Measurements from ENCODE around the gene CHKA.

DNA sequence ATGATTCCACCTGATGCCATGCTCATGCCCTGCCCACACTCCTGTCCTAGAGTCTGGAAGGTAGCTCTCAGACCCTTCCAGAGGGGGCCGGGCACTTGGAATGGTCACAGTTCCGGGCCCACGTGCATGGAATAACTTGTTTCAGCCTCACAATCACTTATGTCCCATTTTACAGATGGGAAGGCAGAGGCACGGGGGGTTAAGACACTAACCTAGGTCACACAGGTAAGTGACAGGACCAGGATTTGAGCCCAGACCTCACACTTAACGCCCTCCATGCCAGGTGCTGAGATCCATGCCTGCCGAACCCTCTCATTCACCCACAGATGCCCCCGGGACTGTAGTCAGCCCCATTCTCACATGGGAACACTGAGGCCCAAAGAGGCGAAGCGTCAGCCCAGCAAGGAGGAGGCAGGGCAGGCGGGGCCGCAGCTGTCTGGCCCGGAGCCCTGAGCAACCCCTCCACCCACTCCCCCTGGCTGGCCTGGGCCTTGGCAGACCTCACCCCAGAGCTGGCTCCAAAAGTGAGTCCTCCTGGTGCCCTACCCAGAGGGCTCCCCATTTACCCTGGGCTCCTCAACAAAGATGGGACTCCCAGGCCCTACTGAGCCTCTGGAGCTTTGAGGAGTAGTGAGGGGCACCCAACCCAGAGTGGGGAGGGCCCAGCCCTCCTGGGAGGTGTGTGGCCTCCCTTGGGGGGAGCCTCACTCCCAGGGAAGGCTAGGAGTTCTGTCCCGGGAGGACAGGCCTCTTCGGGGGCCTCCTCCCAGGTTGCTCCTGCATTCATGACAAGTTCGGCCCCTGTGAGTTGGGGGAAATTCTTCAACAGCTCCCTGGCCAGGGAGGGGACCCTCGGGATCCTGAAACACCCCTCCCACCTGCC is 113.4 kb downstream of the CHKA start:
- TF ChIP-seq REST (IDR thresholded peaks at IDR 0.05; ENCODE audit: insufficient replicate concordance, low read depth): no peak
- TF ChIP-seq, protein P1, sequence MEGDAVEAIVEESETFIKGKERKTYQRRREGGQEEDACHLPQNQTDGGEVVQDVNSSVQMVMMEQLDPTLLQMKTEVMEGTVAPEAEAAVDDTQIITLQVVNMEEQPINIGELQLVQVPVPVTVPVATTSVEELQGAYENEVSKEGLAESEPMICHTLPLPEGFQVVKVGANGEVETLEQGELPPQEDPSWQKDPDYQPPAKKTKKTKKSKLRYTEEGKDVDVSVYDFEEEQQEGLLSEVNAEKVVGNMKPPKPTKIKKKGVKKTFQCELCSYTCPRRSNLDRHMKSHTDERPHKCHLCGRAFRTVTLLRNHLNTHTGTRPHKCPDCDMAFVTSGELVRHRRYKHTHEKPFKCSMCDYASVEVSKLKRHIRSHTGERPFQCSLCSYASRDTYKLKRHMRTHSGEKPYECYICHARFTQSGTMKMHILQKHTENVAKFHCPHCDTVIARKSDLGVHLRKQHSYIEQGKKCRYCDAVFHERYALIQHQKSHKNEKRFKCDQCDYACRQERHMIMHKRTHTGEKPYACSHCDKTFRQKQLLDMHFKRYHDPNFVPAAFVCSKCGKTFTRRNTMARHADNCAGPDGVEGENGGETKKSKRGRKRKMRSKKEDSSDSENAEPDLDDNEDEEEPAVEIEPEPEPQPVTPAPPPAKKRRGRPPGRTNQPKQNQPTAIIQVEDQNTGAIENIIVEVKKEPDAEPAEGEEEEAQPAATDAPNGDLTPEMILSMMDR (IDR thresholded peaks at IDR 0.05; ENCODE audit: insufficient read depth, low read length): no peak
- no peak for TF ChIP-seq POLR2AphosphoS5 (IDR thresholded peaks at IDR 0.05; ENCODE audit: low read depth)
- TF ChIP-seq SPI1 (IDR thresholded peaks at IDR 0.05; ENCODE audit: borderline replicate concordance, low read depth): no peak

All from HL-60 (cell line).